Esophagus squamous epithelium (tissue), 5 donors: ENCODE measurements around the gene UNCX. TPM values are rescaled to one million over a fixed set of nuclear protein-coding genes. Genes with fewer than 3 reads are reported as not detected.
A peak's percentile ranks its signal among the peaks of the same experiment; 100 is the strongest.

ENCODE experiments used
- DNase-seq: peaks from one replicate; lab custom pipeline; 2025; lab: John Stamatoyannopoulos, UW
- H3K27ac ChIP-seq, 4 donors: fragments of 200-600 bp; sonication (generic); one replicate each; pipeline ENCODE4 v1.5.1; 2016 to 2019; ENCODE audit warnings: mild to moderate bottlenecking in 1 of 4
- H3K27me3 ChIP-seq, 4 donors: fragments of 200-600 bp; sonication (generic); 1 replicate in 3 of 4; 2 replicates in 1 of 4; pipeline versions ENCODE4 v1.5.1 to v1.6.0; 2017 to 2021; ENCODE audit warnings: antibody characterized with exemption in 1 of 4
- H3K36me3 ChIP-seq, 3 donors: fragments of 200-600 bp; sonication (generic); one replicate each; pipeline ENCODE4 v1.5.1; 2016 to 2019
- H3K4me1 ChIP-seq, 3 donors: fragments of 200-600 bp; sonication (generic); one replicate each; pipeline ENCODE4 v1.5.1; 2017 to 2019
- H3K4me3 ChIP-seq, 4 donors: fragments of 200-600 bp; sonication (generic); 1 replicate in 3 of 4; 2 replicates in 1 of 4; pipeline ENCODE4 v1.5.1; 2016 to 2019; ENCODE audit warnings: mild to moderate bottlenecking in 2 of 4, moderate library complexity in 1 of 4
- H3K9me3 ChIP-seq, 3 donors: fragments of 200-600 bp; sonication (generic); one replicate each; pipeline ENCODE4 v1.5.1; 2016 to 2019
- CTCF ChIP-seq, 6 experiments: fragments of 450-650 bp in 4 of 6; fragments of 200-600 bp in 2 of 6; sonication (generic) in 2 of 6; IDR thresholded peaks; one replicate each; pipeline ENCODE4 v1.5.1; 2016 to 2019; ENCODE audit warnings: antibody characterized with exemption in 6 of 6, mild to moderate bottlenecking in 4 of 6, moderate library complexity in 4 of 6
- POLR2A ChIP-seq, 4 donors: fragments of 450-650 bp; IDR thresholded peaks; one replicate each; pipeline ENCODE4 v1.6.1; 2017; ENCODE audit warnings: antibody characterized with exemption in 4 of 4, mild to moderate bottlenecking in 4 of 4, moderate library complexity in 3 of 4
- WGBS, 2 donors: methylation state at CpG; one replicate each; pipeline ENCODE4 v1.1.5; 2018; 5-methylcytosine and 5-hydroxymethylcytosine counted together
- intact Hi-C: fragments of 100-400 bp; cut with DNase I; formaldehyde crosslinking; loops from one replicate; pipeline ENCODE4 v1.15.0; 2022
- total RNA-seq, 4 donors: library from RNA; depleted of rRNA; stranded (reverse); fragments of >200 nt; gene quantifications; one replicate each; pipeline ENCODE4 v1.1.0, GENCODE V29; 2016
- donor health status: DM: yes; HTN: yes; CAD: no.

Gene UNCX
- total RNA-seq, 4 donors from 2014 or later = not detected

- H3K4me3 ChIP-seq = no peak overlapping the region
- intact Hi-C loops = loop anchor here (10.0 kb wide), 1 partner anchor 251 kb away; no protein-coding TSS in a partner anchor
- H3K36me3 ChIP-seq = no peaks in the 10 kb centered on the region
- WGBS, 2 donors = 35 to 37% methylated on average over 5 of the region's 23 CpGs
- DNase-seq = no peak
- peaks cover 37 to 100% (median 52%) of the 10 kb centered on the region in 4 donors for H3K27me3 ChIP-seq
- H3K4me1 ChIP-seq = peaks cover 6 to 21% (median 6%) of the 10 kb centered on the region in 3 donors
- no peaks in the 10 kb centered on the region for H3K9me3 ChIP-seq
- H3K27ac ChIP-seq = no peak overlapping the region
- TF ChIP-seq CTCF (IDR thresholded peaks at IDR 0.05) = no peak
Measured at GRCh38 chr7:1223196-1223981, 9.3 kb upstream of the UNCX start.

GRCh38 chr7:1224086-1224716 lies 8.5 kb upstream of the UNCX start:
- Histone ChIP-seq H3K27me3 (peaks cover 37 to 100% (median 59%) of the 10 kb centered on the region in 4 donors), H3K4me1 (peaks cover 6 to 21% (median 6%) of the 10 kb centered on the region in 3 donors), H3K9me3 (no peaks in the 10 kb centered on the region), H3K27ac (no peak overlapping the region), H3K4me3 (peak overlapping the region in 1 of 4 donors; percentile 26), H3K36me3 (no peaks in the 10 kb centered on the region)
- TF ChIP-seq POLR2A (IDR thresholded peaks at IDR 0.05) (no peak), CTCF (IDR thresholded peaks at IDR 0.05) (no peak)
- no peak for DNase-seq
- WGBS, 2 donors = 5 to 13% methylated on average over 19 to 25 of the region's 66 CpGs
- intact Hi-C loops = loop anchor here (10.0 kb wide), 1 partner anchor 251 kb away; no protein-coding TSS in a partner anchor

GRCh38 chr7:1225030-1225429 lies 7.6 kb upstream of the UNCX start:
- TF ChIP-seq POLR2A (IDR thresholded peaks at IDR 0.05) (no peak), CTCF (IDR thresholded peaks at IDR 0.05) (no peak)
- intact Hi-C loops = loop anchor here (10.0 kb wide), 1 partner anchor 250 kb away; no protein-coding TSS in a partner anchor
- Histone ChIP-seq H3K27me3 (peaks cover 37 to 100% (median 62%) of the 10 kb centered on the region in 4 donors), H3K4me3 (no peak overlapping the region), H3K27ac (no peak overlapping the region), H3K9me3 (no peaks in the 10 kb centered on the region), H3K36me3 (no peaks in the 10 kb centered on the region), H3K4me1 (peaks cover 6 to 29% (median 6%) of the 10 kb centered on the region in 3 donors)
- no peak for DNase-seq
- WGBS, 2 donors = 1 to 4% methylated on average over 11 of the region's 11 CpGs

GRCh38 chr7:1225441-1226185 lies 7.1 kb upstream of the UNCX start:
- H3K9me3 ChIP-seq = no peaks in the 10 kb centered on the region
- no peaks in the 10 kb centered on the region for H3K36me3 ChIP-seq
- intact Hi-C loops = loop anchor here (10.0 kb wide), 1 partner anchor 249 kb away; no protein-coding TSS in a partner anchor
- no peak overlapping the region for H3K27ac ChIP-seq
- WGBS, 2 donors = 11 to 23% methylated on average over 34 to 50 of the region's 52 CpGs
- DNase-seq = no peak
- peaks cover 40 to 100% (median 67%) of the 10 kb centered on the region in 4 donors for H3K27me3 ChIP-seq
- H3K4me1 ChIP-seq = peaks cover 6 to 34% (median 6%) of the 10 kb centered on the region in 3 donors
- H3K4me3 ChIP-seq = no peak overlapping the region
- TF ChIP-seq CTCF (IDR thresholded peaks at IDR 0.05) (peak; percentile 39 to 76 (median 67)), POLR2A (IDR thresholded peaks at IDR 0.05) (no peak)
